Spleen (tissue), 11 donors: ENCODE results near the gene KHK. TPM values are rescaled to one million over a fixed set of nuclear protein-coding genes. Genes with fewer than 3 reads are reported as not detected.

Source experiments
- DNase-seq: peaks from one replicate; pipeline ENCODE4 v3.0.0-alpha.2; 2020
- H3K27ac ChIP-seq, 8 donors: fragments of 200-600 bp; sonication (generic) in 7 of 8; 1 replicate in 4 of 8; 2 replicates in 4 of 8; pipeline versions ENCODE4 v1.5.0 to v1.8.0; 2016 to 2021; ENCODE audit warnings: inconsistent platforms in 4 of 8, mild to moderate bottlenecking in 4 of 8, moderate library complexity in 1 of 8
- H3K27me3 ChIP-seq, 7 donors: fragments of 200-600 bp; sonication (generic) in 6 of 7; replicated peaks in 1 of 7; 1 replicate in 4 of 7; 2 replicates in 3 of 7; pipeline versions ENCODE4 v1.5.0 to v1.8.0; 2016 to 2021; ENCODE audit warnings: inconsistent platforms in 3 of 7, mild to moderate bottlenecking in 1 of 7
- H3K36me3 ChIP-seq, 6 donors: fragments of 200-600 bp; sonication (generic) in 5 of 6; 1 replicate in 4 of 6; 2 replicates in 2 of 6; pipeline versions ENCODE4 v1.5.0 to v1.8.0; 2016 to 2021; ENCODE audit warnings: inconsistent platforms in 2 of 6
- H3K4me1 ChIP-seq, 6 donors: fragments of 200-600 bp; sonication (generic) in 5 of 6; 1 replicate in 3 of 6; 2 replicates in 3 of 6; pipeline versions ENCODE4 v1.5.0 to v1.8.0; 2016 to 2021; ENCODE audit warnings: inconsistent platforms in 3 of 6
- H3K4me3 ChIP-seq, 8 donors: fragments of 200-600 bp; sonication (generic) in 7 of 8; 1 replicate in 4 of 8; 2 replicates in 4 of 8; pipeline versions ENCODE4 v1.5.0 to v1.8.0; 2016 to 2021; ENCODE audit warnings: inconsistent platforms in 4 of 8, mild to moderate bottlenecking in 4 of 8, moderate library complexity in 2 of 8
- H3K9me3 ChIP-seq, 8 donors: fragments of 200-600 bp; sonication (generic) in 7 of 8; 1 replicate in 4 of 8; 2 replicates in 4 of 8; pipeline versions ENCODE4 v1.5.0 to v1.8.0; 2016 to 2021; ENCODE audit warnings: inconsistent platforms in 4 of 8
- POLR2A ChIP-seq, 3 donors: fragments of 450-650 bp; IDR thresholded peaks; one replicate each; pipeline ENCODE4 v1.5.1; 2017; ENCODE audit warnings: antibody characterized with exemption in 3 of 3, mild to moderate bottlenecking in 1 of 3
- POLR2AphosphoS5 ChIP-seq, 3 donors: sonication (generic); formaldehyde crosslinking; IDR thresholded peaks; one replicate each; pipeline ENCODE4 v1.5.1; 2017; ENCODE audit warnings: antibody characterized with exemption in 3 of 3
- WGBS, 5 donors: extraction: QIAGEN DNeasy Blood & Tissue Kit in 3 of 5; methylation state at CpG; one replicate each; pipeline versions ENCODE4 v1.1.5 to v1.1.7; 2013 to 2018; 5-methylcytosine and 5-hydroxymethylcytosine counted together
- intact Hi-C: fragments of 100-400 bp; cut with DNase I; formaldehyde crosslinking; loops from one replicate; pipeline ENCODE4 v1.15.0; 2023; ENCODE audit warnings: low total_unique reads
- polyA plus RNA-seq, 3 donors: library from polyadenylated mRNA; stranded (reverse); fragments of 200-250 nt; gene quantifications; one replicate each; pipeline ENCODE4 v1.2.1, GENCODE V29; 2013
- total RNA-seq, 7 donors: library from RNA; depleted of rRNA in 3 of 7; stranded (reverse); fragments of >200 nt in 3 of 7; fragmentation: NEBNext Ultra II Directional in 4 of 7; extraction: Animal tissue kit (Norgen Biotek cat#: 25700) in 4 of 7; gene quantifications; one replicate each; pipeline versions ENCODE4 v1.1.0 to v1.2.1, GENCODE V29; 2016 to 2021
- TF ChIP-seq, protein P1 (sequence below), 11 experiments: fragments of 200-600 bp in 7 of 11; fragments of 450-650 bp in 4 of 11; sonication (generic) in 4 of 11; IDR thresholded peaks in 8 of 11; conservative IDR thresholded peaks in 3 of 11; 1 replicate in 7 of 11; 2 replicates in 4 of 11; pipeline versions ENCODE4 v1.4.0 to v1.8.0; 2016 to 2021; ENCODE audit warnings: antibody characterized with exemption in 11 of 11, inconsistent platforms in 4 of 11, mild to moderate bottlenecking in 1 of 11
- donor health status: healthy with polysubstance abuse.
- donor health status: DM: no; HTN: no; CAD: no; lungs with moderate emphysema.
- donor health status: DM: no; HTN: no; CAD: no.
- donor health status: Bipolar disorder and iron deficiency.
- donor health status: healthy.
- donor health status: DM: no; HTN: no; CAD: no.
- donor health status: DM: yes; HTN: yes; CAD: no.

KHK gene
- total and polyA plus RNA-seq, 10 donors, result 3.3 to 8.3 (median 4.0) TPM

- TF ChIP-seq POLR2AphosphoS5 (IDR thresholded peaks at IDR 0.05), result peak in 1 of 3 donors; percentile 24
- TF ChIP-seq POLR2A (IDR thresholded peaks at IDR 0.05), result no peak
- TF ChIP-seq, protein P1, sequence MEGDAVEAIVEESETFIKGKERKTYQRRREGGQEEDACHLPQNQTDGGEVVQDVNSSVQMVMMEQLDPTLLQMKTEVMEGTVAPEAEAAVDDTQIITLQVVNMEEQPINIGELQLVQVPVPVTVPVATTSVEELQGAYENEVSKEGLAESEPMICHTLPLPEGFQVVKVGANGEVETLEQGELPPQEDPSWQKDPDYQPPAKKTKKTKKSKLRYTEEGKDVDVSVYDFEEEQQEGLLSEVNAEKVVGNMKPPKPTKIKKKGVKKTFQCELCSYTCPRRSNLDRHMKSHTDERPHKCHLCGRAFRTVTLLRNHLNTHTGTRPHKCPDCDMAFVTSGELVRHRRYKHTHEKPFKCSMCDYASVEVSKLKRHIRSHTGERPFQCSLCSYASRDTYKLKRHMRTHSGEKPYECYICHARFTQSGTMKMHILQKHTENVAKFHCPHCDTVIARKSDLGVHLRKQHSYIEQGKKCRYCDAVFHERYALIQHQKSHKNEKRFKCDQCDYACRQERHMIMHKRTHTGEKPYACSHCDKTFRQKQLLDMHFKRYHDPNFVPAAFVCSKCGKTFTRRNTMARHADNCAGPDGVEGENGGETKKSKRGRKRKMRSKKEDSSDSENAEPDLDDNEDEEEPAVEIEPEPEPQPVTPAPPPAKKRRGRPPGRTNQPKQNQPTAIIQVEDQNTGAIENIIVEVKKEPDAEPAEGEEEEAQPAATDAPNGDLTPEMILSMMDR (IDR thresholded peaks at IDR 0.05 in 8 of 11, conservative IDR thresholded peaks at IDR 0.05 in 3 of 11), result no peak
- Histone ChIP-seq H3K27me3 (no peaks in the 10 kb centered on the region), H3K27ac (peak overlapping the region in 1 of 8 donors; percentile 97), H3K4me3 (no peak overlapping the region), H3K36me3 (peaks cover 0 to 23% (median 0%) of the 10 kb centered on the region in 6 donors), H3K4me1 (peaks cover 23 to 89% (median 56%) of the 10 kb centered on the region in 6 donors), H3K9me3 (no peaks in the 10 kb centered on the region)
- WGBS, 5 donors, result 87 to 96% (median 88%) methylated on average over 14 to 20 of the region's 20 CpGs
- DNase-seq, result peak; percentile 79
- intact Hi-C loops, result no loop called here
These were observed 2.9 kb upstream of the KHK start for GRCh38 chr2:27083410-27084296.

- intact Hi-C loops, result no loop called here
- peak; percentile 74 for DNase-seq
- Histone ChIP-seq H3K4me3 (peak overlapping the region in 1 of 8 donors; percentile 91), H3K9me3 (no peaks in the 10 kb centered on the region), H3K27ac (peak overlapping the region in 2 of 8 donors; percentile 95 to 97), H3K36me3 (peaks cover 0 to 23% (median 0%) of the 10 kb centered on the region in 6 donors), H3K4me1 (peaks cover 23 to 81% (median 56%) of the 10 kb centered on the region in 6 donors), H3K27me3 (no peaks in the 10 kb centered on the region)
- TF ChIP-seq POLR2AphosphoS5 (IDR thresholded peaks at IDR 0.05) (no peak), POLR2A (IDR thresholded peaks at IDR 0.05) (no peak)
- TF ChIP-seq, protein P1 (IDR thresholded peaks at IDR 0.05 in 8 of 11, conservative IDR thresholded peaks at IDR 0.05 in 3 of 11), result no peak
- WGBS, 5 donors, result 80 to 91% (median 89%) methylated on average over 6 of the region's 6 CpGs
These were observed 2.1 kb upstream of the KHK start for GRCh38 chr2:27084297-27085061.

GRCh38 chr2:27085062-27085672 lies 1.4 kb upstream of the KHK start:
- Histone ChIP-seq H3K9me3 (no peaks in the 10 kb centered on the region), H3K4me1 (peaks cover 23 to 74% (median 55%) of the 10 kb centered on the region in 6 donors), H3K36me3 (peaks cover 0 to 23% (median 0%) of the 10 kb centered on the region in 6 donors), H3K27me3 (no peaks in the 10 kb centered on the region), H3K27ac (peak overlapping the region; percentile 75 to 95 (median 90)), H3K4me3 (peak overlapping the region in 7 of 8 donors; percentile 48 to 91 (median 63))
- TF ChIP-seq POLR2A (IDR thresholded peaks at IDR 0.05) (no peak), POLR2AphosphoS5 (IDR thresholded peaks at IDR 0.05) (no peak)
- TF ChIP-seq, protein P1 (IDR thresholded peaks at IDR 0.05 in 8 of 11, conservative IDR thresholded peaks at IDR 0.05 in 3 of 11), result no peak
- 61 to 71% (median 67%) methylated on average over 10 of the region's 10 CpGs for WGBS, 5 donors
- intact Hi-C loops, result no loop called here
- peak; percentile 79 for DNase-seq
